ENCODE data around the gene ZBTB46.

GRCh38 chr20:63766695-63767426 lies 64.2 kb downstream of the ZBTB46 start:
- TF ChIP-seq CTCF (IDR thresholded peaks at IDR 0.05; ENCODE audit: low read depth, low read length) = no peak
- TF ChIP-seq EZH2phosphoT487 (IDR thresholded peaks at IDR 0.05; ENCODE audit: low read depth) = no peak
